ENCODE data around the gene GAS6.
A peak's percentile ranks its signal among the peaks of the same experiment; 100 is the strongest.

- TF ChIP-seq, protein P1, sequence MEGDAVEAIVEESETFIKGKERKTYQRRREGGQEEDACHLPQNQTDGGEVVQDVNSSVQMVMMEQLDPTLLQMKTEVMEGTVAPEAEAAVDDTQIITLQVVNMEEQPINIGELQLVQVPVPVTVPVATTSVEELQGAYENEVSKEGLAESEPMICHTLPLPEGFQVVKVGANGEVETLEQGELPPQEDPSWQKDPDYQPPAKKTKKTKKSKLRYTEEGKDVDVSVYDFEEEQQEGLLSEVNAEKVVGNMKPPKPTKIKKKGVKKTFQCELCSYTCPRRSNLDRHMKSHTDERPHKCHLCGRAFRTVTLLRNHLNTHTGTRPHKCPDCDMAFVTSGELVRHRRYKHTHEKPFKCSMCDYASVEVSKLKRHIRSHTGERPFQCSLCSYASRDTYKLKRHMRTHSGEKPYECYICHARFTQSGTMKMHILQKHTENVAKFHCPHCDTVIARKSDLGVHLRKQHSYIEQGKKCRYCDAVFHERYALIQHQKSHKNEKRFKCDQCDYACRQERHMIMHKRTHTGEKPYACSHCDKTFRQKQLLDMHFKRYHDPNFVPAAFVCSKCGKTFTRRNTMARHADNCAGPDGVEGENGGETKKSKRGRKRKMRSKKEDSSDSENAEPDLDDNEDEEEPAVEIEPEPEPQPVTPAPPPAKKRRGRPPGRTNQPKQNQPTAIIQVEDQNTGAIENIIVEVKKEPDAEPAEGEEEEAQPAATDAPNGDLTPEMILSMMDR (IDR thresholded peaks at IDR 0.05), result peak; percentile 62 to 91 (median 86)
- TF ChIP-seq POLR2A (IDR thresholded peaks at IDR 0.05), result no peak
Observed at GRCh38 chr13:113816946-113817859, 46.7 kb downstream of the GAS6 start.
